DND-41 (cell line): ENCODE measurements around the gene MED4.

ENCODE experiments used
- ATAC-seq: fragments of 200-7000 bp; cut with Tn5 transposase; 3 replicates; pipeline ENCODE4 v1.9.1; 2021; ENCODE audit warnings: low read depth; ENCODE audit not compliant: insufficient read depth
- DNase-seq: peaks from one replicate; pipeline ENCODE4 v3.0.0-alpha.2; 2020
- H2AFZ ChIP-seq: 2 replicates; pipeline ENCODE4 v1.6.0; 2012; ENCODE audit warnings: low read depth, low read length
- H3K27ac ChIP-seq: 2 replicates; pipeline ENCODE4 v1.5.1; 2012; ENCODE audit warnings: low read length, inconsistent platforms
- H3K27me3 ChIP-seq: fragments of 200-600 bp; sonication (generic); 2 replicates; pipeline ENCODE4 v1.6.0; 2012; ENCODE audit warnings: low read length, mild to moderate bottlenecking, inconsistent platforms; ENCODE audit not compliant: insufficient read depth, poor library complexity
- H3K36me3 ChIP-seq: 2 replicates; pipeline ENCODE4 v1.5.1; 2012; ENCODE audit warnings: low read length, inconsistent platforms; ENCODE audit not compliant: insufficient read depth
- H3K4me1 ChIP-seq: 2 replicates; pipeline ENCODE4 v1.5.1; 2012; ENCODE audit warnings: mild to moderate bottlenecking, low read length; ENCODE audit not compliant: insufficient read depth
- H3K4me2 ChIP-seq: 2 replicates; pipeline ENCODE4 v1.6.0; 2012; ENCODE audit warnings: mild to moderate bottlenecking, moderate library complexity, low read length, inconsistent platforms; ENCODE audit not compliant: insufficient read depth
- H3K4me3 ChIP-seq, 2 experiments: fragments of 200-600 bp in 1 of 2; shearing (Covaris generic) in 1 of 2; 2 replicates each; pipeline ENCODE4 v1.5.1; 2012 to 2016; ENCODE audit warnings: inconsistent platforms in 2 of 2, low read length in 2 of 2, mild to moderate bottlenecking in 2 of 2, low read depth in 1 of 2, moderate library complexity in 1 of 2
- H3K79me2 ChIP-seq: 2 replicates; pipeline ENCODE4 v1.6.0; 2012; ENCODE audit warnings: low read length, inconsistent platforms; ENCODE audit not compliant: insufficient read depth
- H3K9ac ChIP-seq: 2 replicates; pipeline ENCODE4 v1.6.0; 2012; ENCODE audit warnings: low read depth, mild to moderate bottlenecking, inconsistent platforms, low read length, moderate library complexity
- H3K9me3 ChIP-seq: 2 replicates; pipeline ENCODE4 v1.5.1; 2012; ENCODE audit warnings: low read length, moderate library complexity, mild to moderate bottlenecking, inconsistent platforms; ENCODE audit not compliant: insufficient read depth, severe bottlenecking
- H4K20me1 ChIP-seq: 2 replicates; pipeline ENCODE4 v1.6.0; 2012; ENCODE audit warnings: low read length; ENCODE audit not compliant: insufficient read depth
- EZH2 ChIP-seq: IDR thresholded peaks from 3 replicates; pipeline ENCODE4 v1.6.1; 2012; ENCODE audit warnings: borderline replicate concordance, low read depth, mild to moderate bottlenecking, moderate library complexity, low read length, inconsistent platforms; ENCODE audit not compliant: severe bottlenecking
- TF ChIP-seq, protein P1 (sequence below): IDR thresholded peaks from 2 replicates; pipeline ENCODE4 v1.5.1; 2012; ENCODE audit warnings: borderline replicate concordance, low read length, moderate library complexity, mild to moderate bottlenecking; ENCODE audit not compliant: poor library complexity, severe bottlenecking; ENCODE audit errors: extremely low read depth

The MED4 gene, protein sequence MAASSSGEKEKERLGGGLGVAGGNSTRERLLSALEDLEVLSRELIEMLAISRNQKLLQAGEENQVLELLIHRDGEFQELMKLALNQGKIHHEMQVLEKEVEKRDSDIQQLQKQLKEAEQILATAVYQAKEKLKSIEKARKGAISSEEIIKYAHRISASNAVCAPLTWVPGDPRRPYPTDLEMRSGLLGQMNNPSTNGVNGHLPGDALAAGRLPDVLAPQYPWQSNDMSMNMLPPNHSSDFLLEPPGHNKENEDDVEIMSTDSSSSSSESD

DNA sequence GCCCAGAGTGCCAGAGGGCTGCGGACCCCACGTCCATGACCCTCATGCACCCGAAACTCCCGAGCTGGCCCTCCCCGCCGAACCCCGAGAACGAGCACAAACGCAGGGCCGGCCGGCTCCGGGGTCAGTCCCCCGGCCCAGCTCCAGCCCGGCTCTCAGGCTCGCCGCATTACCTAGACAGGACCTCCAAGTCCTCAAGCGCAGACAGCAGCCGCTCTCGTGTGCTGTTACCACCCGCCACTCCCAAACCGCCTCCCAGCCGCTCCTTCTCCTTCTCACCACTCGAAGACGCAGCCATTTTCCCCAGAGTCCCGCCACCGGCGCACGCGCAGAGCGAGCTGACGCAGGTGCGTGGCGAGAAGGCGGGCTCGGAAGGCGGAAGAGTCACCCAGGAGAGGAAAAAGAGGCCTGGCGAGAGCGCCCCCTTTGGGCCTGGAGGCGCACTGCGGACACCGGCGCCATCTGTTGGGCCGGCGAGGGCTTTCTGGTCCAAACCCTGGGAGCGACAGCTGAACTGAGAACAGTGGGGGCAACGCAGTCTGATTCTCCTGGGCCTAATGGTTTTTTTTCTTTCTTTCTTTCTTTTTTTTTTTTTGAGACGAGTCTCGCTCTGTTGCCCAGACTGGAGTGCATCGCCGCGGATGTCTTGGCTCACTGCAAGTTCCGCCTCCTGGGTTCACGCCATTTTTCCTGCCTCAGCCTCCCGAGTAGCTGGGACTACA lies at the start of gene MED4:
Gene MED4, minus strand, starts transcription at position 324 of the 722 bp plus-strand sequence. Its CDS starts 26 bp downstream, at position 298.
- H3K27ac ChIP-seq: peak within 1 kb of the TSS; percentile 77
- H3K9ac ChIP-seq: peak within 1 kb of the TSS; percentile 81
- H3K27me3 ChIP-seq: no peaks in the 10 kb centered on the region
- H3K9me3 ChIP-seq: peaks cover 2% of the 10 kb centered on the region
- TF ChIP-seq, protein P1, sequence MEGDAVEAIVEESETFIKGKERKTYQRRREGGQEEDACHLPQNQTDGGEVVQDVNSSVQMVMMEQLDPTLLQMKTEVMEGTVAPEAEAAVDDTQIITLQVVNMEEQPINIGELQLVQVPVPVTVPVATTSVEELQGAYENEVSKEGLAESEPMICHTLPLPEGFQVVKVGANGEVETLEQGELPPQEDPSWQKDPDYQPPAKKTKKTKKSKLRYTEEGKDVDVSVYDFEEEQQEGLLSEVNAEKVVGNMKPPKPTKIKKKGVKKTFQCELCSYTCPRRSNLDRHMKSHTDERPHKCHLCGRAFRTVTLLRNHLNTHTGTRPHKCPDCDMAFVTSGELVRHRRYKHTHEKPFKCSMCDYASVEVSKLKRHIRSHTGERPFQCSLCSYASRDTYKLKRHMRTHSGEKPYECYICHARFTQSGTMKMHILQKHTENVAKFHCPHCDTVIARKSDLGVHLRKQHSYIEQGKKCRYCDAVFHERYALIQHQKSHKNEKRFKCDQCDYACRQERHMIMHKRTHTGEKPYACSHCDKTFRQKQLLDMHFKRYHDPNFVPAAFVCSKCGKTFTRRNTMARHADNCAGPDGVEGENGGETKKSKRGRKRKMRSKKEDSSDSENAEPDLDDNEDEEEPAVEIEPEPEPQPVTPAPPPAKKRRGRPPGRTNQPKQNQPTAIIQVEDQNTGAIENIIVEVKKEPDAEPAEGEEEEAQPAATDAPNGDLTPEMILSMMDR: peak; percentile 99
- no peak for TF ChIP-seq EZH2
- peak; percentile 97 for DNase-seq
- peaks cover 14% of the 10 kb centered on the region; the same call in 1 of the 2 replicates for H4K20me1 ChIP-seq
- peak; percentile 96 for ATAC-seq
- H3K4me2 ChIP-seq: peak within 1 kb of the TSS; percentile 86
- H3K79me2 ChIP-seq: peaks cover 50% of the 10 kb centered on the region
- H2AFZ ChIP-seq: peak within 1 kb of the TSS; percentile 63
- H3K4me1 ChIP-seq: peaks cover 40% of the 10 kb centered on the region
- 0 out of 2 replicates have a peak, but pooled peaks cover 4% of the 10 kb centered on the region for H3K36me3 ChIP-seq
- peak within 1 kb of the TSS; percentile 76 to 77 for H3K4me3 ChIP-seq

DNA sequence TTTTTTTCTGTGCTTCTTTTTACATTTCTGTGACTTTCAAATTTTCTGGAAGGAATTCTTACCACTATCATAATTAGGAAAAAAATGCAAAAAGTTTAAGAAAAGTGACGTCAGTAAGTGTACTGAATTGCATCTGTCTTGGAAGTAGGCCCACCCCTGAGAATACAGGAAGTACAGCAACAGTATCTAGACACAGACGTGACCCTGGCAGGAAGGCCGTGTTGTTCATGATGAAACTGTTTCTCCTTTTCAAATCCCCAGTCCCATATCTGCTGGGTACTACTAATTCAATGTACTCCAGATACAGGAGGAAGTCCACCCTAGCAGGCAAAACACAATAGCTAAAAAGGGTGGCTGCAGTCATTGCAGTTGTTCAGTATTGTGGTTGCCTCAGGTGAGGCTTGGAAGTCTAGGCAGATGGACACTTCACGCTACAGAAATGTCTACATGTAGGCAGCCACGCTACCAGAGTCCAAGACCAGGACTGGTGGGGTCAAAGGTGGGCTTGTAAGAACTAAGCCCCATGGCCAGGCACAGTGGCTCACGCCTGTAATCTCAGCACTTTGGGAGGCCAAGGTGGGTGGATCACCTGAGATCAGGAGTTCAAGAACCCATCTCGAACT lies 49.6 kb upstream of the MED4 start:
- H3K9ac ChIP-seq: no peak overlapping the region
- no peak overlapping the region for H3K4me3 ChIP-seq
- H3K27me3 ChIP-seq: no peaks in the 10 kb centered on the region
- H3K27ac ChIP-seq: no peak overlapping the region
- 0 out of 3 replicates have a peak, but pooled peaks have one; percentile 40 for ATAC-seq
- no peak overlapping the region for H2AFZ ChIP-seq
- H3K36me3 ChIP-seq: no peaks in the 10 kb centered on the region
- no peak for DNase-seq
- TF ChIP-seq EZH2: no peak
- TF ChIP-seq, protein P1: no peak
- no peaks in the 10 kb centered on the region for H3K79me2 ChIP-seq
- peaks cover 11% of the 10 kb centered on the region for H3K4me1 ChIP-seq
- H3K4me2 ChIP-seq: no peak overlapping the region
- H3K9me3 ChIP-seq: no peaks in the 10 kb centered on the region
- no peaks in the 10 kb centered on the region for H4K20me1 ChIP-seq

DNA sequence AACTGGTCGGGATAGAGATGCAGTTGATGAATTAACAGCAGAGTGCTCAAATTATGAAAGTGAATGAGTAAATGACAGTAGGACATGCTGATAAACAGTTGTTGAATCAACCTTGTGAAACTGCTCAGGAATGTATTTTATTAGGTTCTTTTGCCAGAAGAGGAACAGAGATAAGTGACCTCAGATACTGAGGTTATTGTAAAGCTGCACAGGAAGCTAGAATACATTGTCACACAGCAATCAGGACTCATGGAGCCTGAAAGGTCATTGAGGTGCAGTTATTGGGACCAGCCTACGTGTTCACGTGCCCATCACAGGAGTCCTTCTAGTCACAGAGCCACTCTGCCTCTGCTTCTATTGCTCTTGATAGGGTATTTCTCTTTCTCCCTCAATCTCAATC lies 47.5 kb upstream of the MED4 start:
- ATAC-seq: no peak
- no peaks in the 10 kb centered on the region for H3K36me3 ChIP-seq
- no peaks in the 10 kb centered on the region for H4K20me1 ChIP-seq
- no peaks in the 10 kb centered on the region for H3K27me3 ChIP-seq
- no peak overlapping the region for H3K4me3 ChIP-seq
- no peak overlapping the region for H3K9ac ChIP-seq
- no peaks in the 10 kb centered on the region for H3K4me1 ChIP-seq
- H3K79me2 ChIP-seq: no peaks in the 10 kb centered on the region
- no peak for DNase-seq
- TF ChIP-seq, protein P1: no peak
- no peak for TF ChIP-seq EZH2
- no peaks in the 10 kb centered on the region for H3K9me3 ChIP-seq
- no peak overlapping the region for H3K4me2 ChIP-seq
- H3K27ac ChIP-seq: no peak overlapping the region
- H2AFZ ChIP-seq: no peak overlapping the region
